Ammon's horn (tissue), 1 donor: ENCODE results near the gene RBM26.
"Not testable (repeated sequence)": the region's sequence is repeated elsewhere in the genome, so short reads cannot be mapped to it uniquely, and the experiment has no call there.

Experiments used
- DNase-seq: peaks from one replicate; pipeline ENCODE4 v3.0.0-alpha.2; 2016; ENCODE audit warnings: low spot score

The RBM26 gene

DNA sequence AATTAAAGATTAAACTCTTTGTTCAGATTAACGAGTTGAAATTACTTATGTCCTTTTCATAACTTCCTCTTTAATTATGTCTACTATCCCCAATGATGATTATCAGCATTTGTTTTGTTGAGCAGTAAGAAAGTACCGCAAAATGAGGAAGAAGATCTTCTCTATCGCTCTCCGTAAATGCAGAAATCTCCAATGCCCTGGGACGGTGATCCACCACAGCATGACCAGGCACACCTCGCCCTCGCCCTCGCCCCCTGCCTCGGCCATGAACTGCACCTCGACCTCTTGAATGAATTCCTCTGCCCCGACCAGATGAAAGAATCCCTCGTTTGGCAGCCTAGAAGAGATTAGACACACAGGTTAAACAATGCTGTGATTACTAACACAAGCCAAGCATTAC, 69.1 kb downstream of the RBM26 start:
- no peak for DNase-seq

DNA sequence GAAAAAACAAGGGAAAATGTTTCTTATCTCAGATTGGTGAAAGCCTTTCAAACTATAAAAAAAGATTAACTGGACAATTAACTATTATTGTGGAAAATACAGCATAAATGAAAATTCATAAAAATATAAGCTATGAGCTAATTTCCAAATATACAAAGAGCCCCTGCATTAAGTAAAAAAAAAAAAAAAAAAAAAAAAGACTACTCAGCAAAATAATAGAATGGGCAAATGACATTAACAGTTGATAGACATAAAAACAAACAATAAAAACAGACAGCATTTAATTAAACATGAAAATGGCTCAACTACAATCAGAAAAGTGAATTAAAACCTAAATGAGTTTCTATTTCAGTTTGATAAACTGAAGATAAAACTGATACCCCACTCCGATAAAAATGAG, 77.5 kb downstream of the RBM26 start:
- no peak for DNase-seq

DNA sequence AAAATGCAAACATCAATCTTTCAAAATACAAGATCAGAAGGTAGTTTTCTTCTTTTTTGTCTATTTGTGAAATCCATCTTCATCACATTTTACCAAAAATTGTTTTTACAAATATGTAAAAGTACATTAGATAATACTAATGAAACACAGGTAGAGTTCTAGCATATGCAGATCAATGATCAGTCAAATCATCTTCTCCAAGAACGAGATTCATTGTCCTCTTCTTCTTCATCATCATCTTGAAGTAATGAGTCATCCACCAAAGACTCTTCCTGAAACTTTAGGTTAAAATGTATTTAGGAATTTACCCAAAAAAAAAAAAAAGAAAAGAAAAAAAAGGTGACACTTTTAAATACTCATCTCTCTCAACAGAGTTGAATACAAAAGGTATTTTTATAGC, 85.6 kb downstream of the RBM26 start:
- DNase-seq, result no peak

DNA sequence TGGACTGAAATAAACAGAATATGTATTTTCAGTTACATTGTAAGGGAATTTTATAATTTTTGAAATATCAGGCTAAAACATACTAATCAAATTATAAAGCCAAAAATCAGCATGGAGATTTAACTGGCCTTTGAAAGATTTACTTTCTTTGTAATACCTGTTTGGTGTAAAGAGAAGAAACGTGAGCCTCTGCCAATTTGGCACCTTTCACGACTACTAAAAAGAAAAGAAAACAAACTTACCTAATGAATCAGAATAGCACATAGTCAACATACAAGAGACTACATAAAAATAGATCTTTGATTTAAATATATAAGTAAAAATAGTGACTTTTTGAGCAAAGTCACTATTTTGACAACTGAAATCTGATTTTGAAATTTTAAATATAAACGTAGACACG, 87.4 kb downstream of the RBM26 start:
- DNase-seq, result no peak

DNA sequence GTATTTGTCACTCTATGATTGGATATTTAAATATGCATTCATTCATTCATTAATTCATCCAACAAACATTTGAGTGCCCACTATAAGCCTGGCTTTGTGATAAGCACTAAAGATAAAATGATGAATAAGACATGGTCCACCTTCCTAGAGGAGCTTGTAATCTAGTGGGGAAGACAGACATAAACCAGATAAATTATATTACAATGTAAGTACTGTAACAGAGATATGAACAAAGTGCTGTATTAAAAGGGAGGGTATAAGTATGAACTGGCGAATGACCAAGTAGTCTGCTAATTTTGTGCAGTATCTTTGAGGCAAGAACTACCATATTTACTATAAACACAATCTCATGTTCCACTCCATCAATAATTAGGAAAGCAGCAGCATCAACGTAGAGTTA, 88.2 kb downstream of the RBM26 start:
- no peak for DNase-seq

DNA sequence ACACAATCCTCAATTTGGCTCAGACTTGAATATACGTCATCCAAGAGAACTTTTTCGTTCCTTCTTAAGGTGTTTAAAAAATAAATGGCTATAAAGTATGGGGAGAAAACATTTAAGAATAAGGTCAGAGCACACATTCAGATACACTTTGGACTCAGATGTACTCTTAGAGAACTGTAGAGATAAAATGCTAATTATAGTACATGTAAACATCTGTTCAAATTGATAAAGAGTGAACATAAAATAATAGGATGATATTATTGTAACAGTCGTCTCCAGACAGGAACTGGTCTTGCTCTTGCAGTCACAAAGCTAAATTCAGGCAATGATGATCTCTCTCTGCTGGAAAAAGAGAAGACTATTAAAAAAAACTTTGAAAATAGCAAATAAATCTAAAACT, 91.4 kb downstream of the RBM26 start:
- DNase-seq, result no peak

DNA sequence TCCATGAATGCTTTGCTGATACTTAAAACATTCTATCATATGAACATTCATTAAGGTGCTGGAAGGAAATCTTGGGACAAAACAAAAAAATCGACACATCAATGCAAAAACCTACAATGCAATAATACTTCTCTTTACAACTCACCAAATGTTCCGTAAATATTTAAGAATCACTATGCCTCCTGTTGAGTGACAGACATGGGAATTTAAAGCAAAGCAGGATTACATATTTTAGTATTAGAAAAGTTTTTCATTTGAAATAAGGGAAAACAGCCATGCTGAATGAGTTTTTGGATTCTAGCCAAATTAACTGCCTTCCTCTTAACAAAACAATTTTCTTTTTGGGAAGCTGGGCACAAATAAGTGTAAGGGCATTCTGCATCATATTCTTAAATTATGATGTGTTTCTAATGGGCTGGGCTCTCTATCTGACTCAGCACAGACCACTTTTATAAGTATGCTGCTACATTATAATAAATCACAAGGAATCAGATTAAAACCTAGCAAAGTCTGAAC, 93.7 kb downstream of the RBM26 start:
- DNase-seq, result no peak

DNA sequence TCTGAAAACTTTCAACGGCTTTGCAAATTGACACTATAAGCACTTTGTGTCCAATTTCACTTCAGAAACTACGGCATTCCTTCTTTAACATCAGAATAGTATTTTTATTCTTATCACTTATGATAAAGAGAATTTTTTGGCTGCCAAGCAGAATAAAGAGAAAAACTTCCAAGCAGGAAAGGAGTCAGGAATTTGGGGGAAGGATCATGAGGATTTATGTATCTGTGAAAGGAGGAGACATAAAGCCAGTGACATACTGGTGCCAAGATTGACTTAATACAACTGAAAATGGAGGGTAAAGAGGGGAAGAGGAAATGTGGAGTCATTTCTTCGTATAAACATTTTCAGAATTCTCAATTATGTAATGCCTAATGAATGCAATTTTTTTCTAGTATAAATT, 94.7 kb downstream of the RBM26 start:
- no peak for DNase-seq

DNA sequence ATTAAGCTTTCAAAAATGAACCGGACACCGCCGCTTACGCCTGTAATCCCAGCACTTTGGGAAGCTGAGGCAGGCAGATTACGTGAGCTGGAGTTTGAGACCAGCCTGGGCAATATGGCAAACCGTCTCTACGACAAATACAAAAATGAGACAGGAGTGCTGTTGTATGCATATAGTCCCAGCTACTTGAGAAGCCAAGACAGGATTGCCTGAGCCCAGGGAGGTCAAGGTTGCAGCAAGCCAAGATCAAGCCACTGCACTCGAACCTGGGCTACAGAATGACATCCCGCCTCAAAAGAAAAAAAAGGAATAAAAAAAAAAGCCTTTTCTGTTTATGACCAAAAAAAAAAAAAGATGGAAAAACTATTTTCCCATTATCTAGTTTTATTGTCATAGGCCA, 96.4 kb downstream of the RBM26 start:
- DNase-seq, result no peak

DNA sequence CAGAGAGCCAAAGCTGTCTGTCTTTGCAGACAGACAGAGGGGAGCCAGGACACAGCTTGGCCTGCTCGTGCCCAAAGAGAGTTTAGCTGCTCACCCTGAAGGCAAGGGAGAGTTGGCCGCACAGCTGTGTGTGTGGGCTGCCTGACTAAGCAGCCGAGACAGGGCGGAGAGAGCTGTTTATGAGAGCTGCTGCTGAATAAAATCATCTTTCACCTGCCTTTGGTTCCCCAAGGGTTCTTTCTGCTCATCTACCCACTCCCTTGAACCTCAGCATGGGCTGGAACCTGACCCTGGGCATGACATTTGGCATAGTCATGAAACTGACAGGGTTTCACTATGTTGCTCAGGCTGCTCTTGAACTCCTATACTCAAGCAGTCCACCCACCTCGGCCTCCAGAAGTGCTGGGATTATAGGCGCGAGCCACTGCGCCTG, 98.2 kb downstream of the RBM26 start:
- DNase-seq, result peak; percentile 43

DNA sequence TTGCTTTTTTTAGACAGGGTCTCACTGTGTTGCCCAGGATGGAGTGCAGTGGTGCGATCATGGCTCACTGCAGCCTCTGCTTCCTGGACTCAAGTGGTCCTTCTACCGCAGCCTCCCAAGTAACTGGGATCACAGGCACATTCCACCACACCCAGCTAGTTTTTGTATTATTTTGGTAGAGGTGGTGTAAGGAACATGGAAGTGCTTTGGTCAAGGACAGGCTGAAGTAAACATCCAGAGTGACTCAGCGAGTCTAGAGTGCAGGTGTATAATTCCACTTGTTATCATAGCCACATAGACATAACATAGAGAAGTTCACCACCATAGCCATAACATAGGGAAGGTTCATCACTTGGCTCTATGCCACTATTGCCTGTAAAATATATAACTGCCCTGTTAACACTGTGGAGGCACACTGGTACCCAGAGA, 98.6 kb downstream of the RBM26 start:
- no peak for DNase-seq

DNA sequence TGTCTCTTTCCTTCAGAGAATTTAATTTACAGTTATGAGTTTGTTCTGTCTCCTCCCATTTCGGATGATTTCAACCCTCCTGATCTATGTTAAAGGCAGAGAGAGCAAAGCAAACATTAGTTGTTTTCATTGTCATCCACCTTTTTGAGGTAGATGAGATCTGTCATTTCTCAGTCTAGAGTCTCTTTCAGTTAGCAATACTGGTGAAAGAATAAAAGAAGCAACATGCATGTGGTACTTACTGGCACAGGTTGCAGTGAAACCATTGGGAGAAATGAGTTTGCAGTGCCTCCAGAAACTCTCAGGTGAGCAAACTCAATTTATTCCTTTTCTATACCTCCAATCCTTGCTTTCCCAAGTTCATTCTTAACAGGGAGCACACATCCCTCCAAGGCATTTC, 99.4 kb downstream of the RBM26 start:
- DNase-seq, result no peak

DNA sequence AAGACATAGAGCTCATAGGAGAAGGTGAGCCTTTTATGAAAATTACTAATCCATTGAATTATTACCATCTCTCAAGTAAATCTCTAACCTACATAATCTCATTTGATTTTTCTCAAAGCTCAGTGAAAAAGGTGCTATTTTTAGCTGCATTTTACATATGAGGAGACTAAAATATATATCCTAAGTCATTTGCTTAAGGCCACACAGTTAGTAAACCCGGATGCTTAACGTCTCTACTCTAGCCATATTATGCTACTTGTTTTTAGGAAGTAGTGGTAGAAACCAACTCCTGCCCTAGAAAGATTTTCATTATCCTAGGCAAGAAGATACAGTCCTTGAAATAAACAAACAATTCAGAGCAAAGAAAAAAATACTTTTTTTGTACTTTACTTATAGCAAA, 108.9 kb downstream of the RBM26 start:
- no peak for DNase-seq

DNA sequence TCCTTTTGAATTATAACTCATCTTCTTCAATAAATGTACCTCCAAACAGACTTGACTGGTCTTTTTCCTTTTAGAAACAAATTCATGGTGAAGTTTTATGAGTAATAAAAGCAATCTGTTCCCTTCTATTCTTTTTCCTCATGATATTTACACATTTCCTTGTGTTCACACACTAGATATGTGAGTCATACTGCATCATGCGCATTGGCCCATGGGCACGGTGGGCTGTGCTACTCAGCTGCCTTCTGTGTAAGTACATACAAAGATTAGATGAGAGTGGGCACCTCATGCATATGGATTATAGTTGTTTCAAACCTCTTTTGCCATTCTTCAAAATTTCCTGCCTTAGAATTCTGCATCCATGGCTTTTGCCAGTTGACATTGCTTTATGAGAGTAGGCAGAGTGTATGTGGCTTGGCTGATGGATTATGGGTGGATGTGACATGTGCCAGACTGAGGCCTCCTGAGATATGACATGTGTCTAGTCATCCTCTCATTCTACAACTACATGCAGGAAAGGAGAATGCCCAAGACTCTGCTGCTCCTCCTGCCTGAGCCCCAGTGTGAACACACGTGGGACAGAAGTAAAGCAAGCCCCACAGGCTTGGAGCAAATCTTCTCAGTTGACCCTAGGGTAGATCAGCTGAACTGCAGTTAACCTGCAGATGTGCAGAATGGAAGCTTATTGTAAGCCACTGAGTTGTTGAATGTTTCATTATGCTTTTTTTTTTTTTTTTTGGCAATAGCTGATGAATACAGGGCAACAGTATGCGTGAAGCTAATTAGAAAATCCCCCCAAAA, 109.9 kb downstream of the RBM26 start:
- DNase-seq, result peak; percentile 53

DNA sequence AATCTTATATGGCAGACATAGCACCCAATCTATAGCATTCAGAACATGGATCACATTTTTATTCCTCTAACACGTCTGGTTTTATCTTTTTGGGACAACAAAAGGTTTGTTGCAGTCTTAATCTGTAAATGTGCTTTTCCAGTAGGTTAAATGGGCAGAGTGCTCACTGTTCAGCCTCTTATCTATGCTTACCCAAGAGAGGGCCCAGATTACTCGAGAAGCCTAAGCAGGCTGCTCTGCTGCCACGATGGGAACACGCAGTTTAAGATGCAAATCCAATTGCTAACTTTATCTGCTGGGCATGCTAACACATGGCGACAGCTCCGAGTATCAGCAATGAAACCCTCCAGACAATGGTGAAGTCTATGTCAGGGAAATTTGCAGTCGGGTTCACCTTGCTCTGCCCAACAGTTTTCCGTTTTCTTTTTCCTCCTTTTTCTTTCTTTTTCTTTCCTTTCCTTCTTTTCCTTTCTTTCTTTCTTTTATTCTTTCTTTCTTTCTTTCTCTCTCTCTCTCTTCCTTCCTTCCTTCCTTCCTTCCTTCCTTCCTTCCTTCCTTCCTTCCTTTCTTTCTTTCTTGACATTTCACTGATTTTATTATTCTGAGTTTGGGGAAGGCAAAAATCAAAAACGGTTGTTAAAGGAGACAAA, 115.3 kb downstream of the RBM26 start:
- no peak for DNase-seq

DNA sequence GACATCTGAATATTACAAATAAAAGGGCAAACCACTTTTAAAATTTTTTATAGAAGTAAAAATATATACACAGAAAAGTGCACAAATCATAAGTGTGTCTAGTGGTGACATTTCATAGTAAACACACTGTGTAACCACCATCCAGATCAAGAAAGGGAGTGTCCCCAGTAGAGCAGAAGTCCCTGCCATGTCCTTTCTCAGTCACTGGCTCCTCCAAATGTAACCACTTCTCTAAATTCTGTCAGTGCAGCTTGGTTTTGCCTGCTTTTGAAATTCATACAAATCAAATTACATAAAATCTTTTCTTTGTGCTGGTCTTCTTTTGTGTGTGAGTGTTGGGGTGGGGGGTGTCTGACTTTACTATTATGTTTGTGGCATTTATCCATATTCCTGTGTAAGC, 116.5 kb downstream of the RBM26 start:
- DNase-seq, result no peak

DNA sequence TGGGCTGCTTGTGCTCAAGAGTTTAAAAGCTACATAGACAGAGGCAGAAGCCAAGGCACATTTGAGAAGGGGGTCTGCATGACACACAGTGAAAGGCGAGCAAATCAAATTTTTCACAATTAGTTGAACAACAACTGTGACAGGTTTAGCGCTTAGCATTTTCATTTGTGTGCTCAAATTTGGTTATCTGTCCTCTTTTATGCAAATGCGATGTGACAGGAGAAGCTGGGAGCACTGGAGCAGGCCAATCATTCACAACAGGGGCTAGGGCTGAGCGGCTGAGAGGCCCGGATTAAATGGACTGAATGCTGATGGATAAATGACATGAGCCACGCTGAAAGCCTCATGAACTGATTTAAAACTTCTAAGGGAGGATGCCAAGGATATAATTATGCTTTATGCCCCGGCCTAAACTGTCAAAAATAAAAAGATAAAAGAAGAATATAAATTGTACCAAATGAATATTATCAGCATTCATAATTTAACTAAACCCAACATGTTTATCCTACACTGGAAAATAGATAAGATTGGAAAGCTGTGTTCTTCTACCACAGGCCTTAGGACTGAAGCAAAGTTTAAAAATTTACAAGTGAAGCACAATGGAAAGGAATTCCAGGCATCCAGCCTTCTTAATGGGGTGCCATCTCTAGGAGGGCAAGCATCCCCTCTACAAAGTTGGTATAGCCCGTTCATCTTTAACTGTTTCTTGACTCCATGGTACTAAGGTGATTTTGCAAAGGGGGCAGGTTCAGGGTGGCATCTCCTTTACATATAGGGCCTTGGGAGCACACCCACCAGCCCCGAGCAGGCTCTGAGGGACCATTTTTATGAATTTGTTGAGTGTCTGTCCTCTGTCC, 117.9 kb downstream of the RBM26 start:
- DNase-seq, result no peak

DNA sequence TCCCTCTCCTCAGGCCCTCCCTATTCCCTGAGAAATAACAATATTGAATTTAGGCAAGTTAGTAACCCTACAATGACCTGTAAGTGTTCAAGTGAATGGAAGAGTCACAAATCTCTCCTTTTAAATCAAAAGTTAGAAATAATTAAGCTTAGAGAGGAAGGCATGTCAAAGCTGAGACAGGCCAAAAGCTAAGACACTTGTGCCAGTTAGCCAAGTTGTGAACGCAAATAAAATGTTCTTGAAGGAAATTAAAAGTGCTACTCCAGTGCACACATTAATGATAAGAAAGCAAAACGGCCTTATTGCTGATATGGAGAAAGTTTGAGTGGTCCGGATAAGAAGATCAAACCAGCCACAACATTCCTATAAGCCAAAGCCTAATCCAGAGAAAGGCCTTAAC, 120.9 kb downstream of the RBM26 start:
- DNase-seq, result no peak

DNA sequence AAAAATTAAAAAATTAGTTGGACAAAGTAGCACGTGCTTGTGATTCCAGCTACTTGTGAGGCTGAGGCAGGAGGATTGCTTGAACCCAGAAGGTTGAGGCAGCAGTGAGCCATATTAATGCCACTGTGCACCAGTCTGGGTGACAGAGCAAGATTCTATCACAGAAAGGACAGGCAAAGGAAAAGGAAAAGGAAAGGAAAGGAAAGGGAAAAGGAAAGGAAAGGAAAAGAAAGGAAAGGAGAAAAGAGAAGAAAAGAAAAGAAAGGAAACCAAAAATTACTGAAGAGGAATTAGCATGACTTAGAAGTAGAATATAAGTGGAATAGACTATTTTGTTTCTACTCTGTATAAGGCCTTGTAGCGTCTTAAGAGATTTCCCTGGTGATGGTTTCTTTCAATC, 122.3 kb downstream of the RBM26 start:
- no peak for DNase-seq

DNA sequence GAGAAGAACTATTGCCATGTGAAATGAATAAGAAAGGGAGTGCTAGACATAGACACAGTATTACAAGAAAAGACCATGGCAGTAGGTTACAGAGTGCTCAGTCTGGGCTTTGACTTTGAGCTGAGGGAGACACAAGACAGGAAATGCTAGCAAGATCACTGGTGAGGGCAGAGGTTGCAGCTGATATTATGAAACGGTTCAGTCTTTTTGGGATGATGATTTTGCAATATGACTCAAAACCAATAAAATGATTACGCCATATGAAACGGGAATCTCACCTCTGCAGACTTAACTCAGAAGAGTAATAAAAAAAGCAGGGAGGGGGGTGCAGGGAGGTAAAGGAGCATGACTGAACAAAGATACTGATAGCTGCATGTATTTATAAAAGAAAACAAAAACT, 123.1 kb downstream of the RBM26 start:
- no peak for DNase-seq

DNA sequence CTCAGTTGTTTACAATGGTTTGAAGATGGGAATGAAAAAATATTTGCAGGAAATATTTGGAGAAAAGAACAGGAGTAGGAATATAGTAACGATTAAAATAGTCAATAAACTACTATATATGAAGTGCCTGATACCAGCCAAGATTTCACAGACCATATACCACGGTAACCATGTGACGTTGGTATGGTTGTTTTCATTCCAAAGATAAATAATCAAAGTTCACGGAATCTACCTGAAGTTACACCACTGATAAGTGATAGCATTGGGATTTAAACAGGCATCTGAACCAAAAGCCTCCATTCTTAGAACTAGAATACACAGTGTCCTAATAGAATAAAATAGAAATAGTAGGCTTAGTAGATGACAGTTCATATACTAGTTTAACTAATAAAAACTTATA, 123.5 kb downstream of the RBM26 start:
- DNase-seq, result no peak

DNA sequence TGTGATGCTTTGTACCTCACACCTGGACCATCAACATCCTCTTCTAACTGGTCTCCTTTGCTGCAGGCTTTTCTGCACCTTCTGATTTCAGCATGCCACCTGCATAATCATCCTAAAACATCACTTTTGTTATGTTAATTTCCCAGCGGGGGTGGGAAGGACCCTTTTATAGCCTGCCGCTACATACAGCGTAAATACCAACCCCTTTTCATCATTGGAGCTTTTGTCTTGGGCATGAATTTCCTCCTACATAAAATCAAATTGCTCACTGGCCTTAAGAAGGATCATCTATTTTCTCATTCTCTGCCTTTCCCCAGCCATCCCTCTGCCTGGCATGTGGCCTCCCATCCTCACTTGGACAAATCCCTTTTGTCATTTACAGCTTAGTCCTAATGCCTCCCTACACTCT, 124.7 kb downstream of the RBM26 start:
- no peak for DNase-seq

DNA sequence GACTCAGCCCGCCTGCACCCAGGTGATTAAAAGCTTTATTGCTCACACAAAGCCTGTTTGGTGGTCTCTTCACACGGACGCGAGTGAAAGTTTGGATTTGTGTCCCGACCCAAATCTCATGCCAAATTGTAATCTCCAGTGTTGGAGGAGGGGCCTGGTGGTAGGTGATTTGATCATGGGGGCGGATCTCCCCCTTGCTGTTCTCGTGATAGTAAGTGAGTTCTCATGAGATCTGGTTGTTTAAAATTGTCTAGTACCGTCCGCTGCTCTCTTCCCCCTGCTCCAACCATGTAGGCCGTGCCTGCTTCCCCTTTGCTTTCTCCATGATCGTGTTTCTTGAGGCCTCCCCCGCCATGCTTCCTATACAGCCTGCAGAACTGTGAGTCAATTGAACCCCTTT, 126.3 kb downstream of the RBM26 start:
- DNase-seq, result not testable (repeated sequence)
